GM10248 (cell line): Measurements from ENCODE around the gene LGR6.

Experiments
- CTCF ChIA-PET: fragments of 300-600 bp; sonication (Branson Sonifier 250); formaldehyde crosslinking; extraction: SDS; loops from one replicate; lab custom pipeline; 2021; ENCODE audit warnings: antibody characterized with exemption; lab: Yijun Ruan, JAX
- POLR2A ChIA-PET: fragments of 350-650 bp; sonication (Branson Sonifier 250); formaldehyde crosslinking; extraction: SDS; loops from one replicate; lab custom pipeline; 2020; ENCODE audit warnings: antibody characterized with exemption; lab: Yijun Ruan, JAX
- DNase-seq: peaks from one replicate; pipeline ENCODE4 v3.0.0; 2012; ENCODE audit errors: extremely low spot score
- CTCF ChIP-seq: IDR thresholded peaks from 2 replicates; pipeline ENCODE4 v1.5.1; 2012; ENCODE audit warnings: mild to moderate bottlenecking, low read depth; ENCODE audit errors: extremely low read depth, missing control alignments, control extremely low read depth

LGR6 gene

GRCh38 chr1:202283991-202284390, 90.4 kb downstream of the LGR6 start:
- POLR2A ChIA-PET: no interaction called here
- CTCF ChIA-PET: interaction anchor here (1.4 kb wide), 1 partner anchor 9 kb away, joined by 10 read pairs; no protein-coding TSS in a partner anchor
- DNase-seq: no peak
- no peak for TF ChIP-seq CTCF

GRCh38 chr1:202285908-202286307, 92.3 kb downstream of the LGR6 start:
- POLR2A ChIA-PET: interaction anchor here (0.6 kb wide), 1 partner anchor 507 kb away, joined by 3 read pairs; no protein-coding TSS in a partner anchor
- no peak for DNase-seq
- TF ChIP-seq CTCF: no peak
- CTCF ChIA-PET: interaction anchor here (2.0 kb wide), 1 partner anchor 12 kb away, joined by 8 read pairs; no protein-coding TSS in a partner anchor

- no peak for DNase-seq
- TF ChIP-seq CTCF: no peak
- POLR2A ChIA-PET: interaction anchor here (0.6 kb wide), 1 partner anchor 507 kb away, joined by 3 read pairs; no protein-coding TSS in a partner anchor
- CTCF ChIA-PET: interaction anchor here (2.0 kb wide), 1 partner anchor 12 kb away, joined by 8 read pairs; no protein-coding TSS in a partner anchor
Observed at GRCh38 chr1:202286622-202287097, 93.1 kb downstream of the LGR6 start.

GRCh38 chr1:202287196-202287595, 93.6 kb downstream of the LGR6 start:
- ChIA-PET POLR2A (no interaction called here), CTCF (interaction anchor here (2.0 kb wide), 1 partner anchor 13 kb away, joined by 8 read pairs; no protein-coding TSS in a partner anchor)
- no peak for DNase-seq
- TF ChIP-seq CTCF: no peak

GRCh38 chr1:202288177-202288576, 94.6 kb downstream of the LGR6 start:
- DNase-seq: no peak

GRCh38 chr1:202289009-202289408, 95.4 kb downstream of the LGR6 start:
- CTCF ChIA-PET: no interaction called here
- no peak for DNase-seq
- TF ChIP-seq CTCF: no peak
- POLR2A ChIA-PET: no interaction called here

More at GRCh38 chr1:202288177-202288576, 94.6 kb downstream of the LGR6 start:
- CTCF ChIA-PET: no interaction called here
- TF ChIP-seq CTCF: no peak
- POLR2A ChIA-PET: no interaction called here
